HFFc6 (cell line): ENCODE results near the gene CHFR. TPM values are rescaled to one million over a fixed set of nuclear protein-coding genes. Genes with fewer than 3 reads are reported as not detected.
"Not testable (repeated sequence)": the region's sequence is repeated elsewhere in the genome, so short reads cannot be mapped to it uniquely, and the experiment has no call there.

ENCODE experiments used
- DNase-seq: peaks from one replicate; pipeline ENCODE4 v3.0.0-alpha.2; 2018
- H3K27ac Mint-ChIP-seq: 2 replicates; pipeline ENCODE4 v1.8.0; 2020; ENCODE audit warnings: mild to moderate bottlenecking, mixed read lengths
- H3K27me3 Mint-ChIP-seq: 2 replicates; pipeline ENCODE4 v1.8.0; 2021; ENCODE audit warnings: mild to moderate bottlenecking, moderate library complexity, mixed read lengths; ENCODE audit not compliant: insufficient read depth
- H3K36me3 Mint-ChIP-seq: 2 replicates; pipeline ENCODE4 v1.8.0; 2021; ENCODE audit warnings: low read depth, mixed read lengths
- H3K4me1 Mint-ChIP-seq: 2 replicates; pipeline ENCODE4 v1.8.0; 2020; ENCODE audit warnings: low read depth, mixed read lengths
- H3K4me3 Mint-ChIP-seq: 2 replicates; pipeline ENCODE4 v1.8.0; 2020; ENCODE audit warnings: mild to moderate bottlenecking, moderate library complexity, mixed read lengths
- H3K9me3 Mint-ChIP-seq: 2 replicates; pipeline ENCODE4 v1.8.0; 2020; ENCODE audit warnings: mild to moderate bottlenecking, mixed read lengths
- CTCF ChIP-seq: fragments of 200-600 bp; sonication (generic); IDR thresholded peaks from 2 replicates; pipeline ENCODE4 v1.5.0; 2021; ENCODE audit warnings: antibody characterized with exemption, mild to moderate bottlenecking
- total RNA-seq, 6 experiments: library from RNA; stranded (reverse); fragmentation: NEBNext Ultra II Directional; extraction: Animal tissue kit (Norgen Biotek cat#: 25700); gene quantifications; 2 replicates in 1 of 6; 3 replicates in 5 of 6; pipeline ENCODE4 v1.2.3, GENCODE V29; 2021

The CHFR gene
- total RNA-seq, 6 experiments from 2014 or later, result 23.1 to 30.0 (median 26.2) TPM

- no peak overlapping the region for H3K27ac Mint-ChIP-seq
- no peaks in the 10 kb centered on the region; the same call in none of the 2 replicates for H3K27me3 Mint-ChIP-seq
- H3K4me3 Mint-ChIP-seq, result no peak overlapping the region
- no peaks in the 10 kb centered on the region for H3K4me1 Mint-ChIP-seq
- no peak for DNase-seq
- TF ChIP-seq CTCF, result no peak
- H3K9me3 Mint-ChIP-seq, result no peaks in the 10 kb centered on the region
- H3K36me3 Mint-ChIP-seq, result peaks cover 28% of the 10 kb centered on the region
Measured at GRCh38 chr12:132818562-132818961, 68.8 kb downstream of the CHFR start.

- Mint-ChIP-seq H3K4me3 (no peak overlapping the region), H3K27ac (no peak overlapping the region), H3K36me3 (peaks cover 38% of the 10 kb centered on the region), H3K4me1 (peaks cover 15% of the 10 kb centered on the region), H3K9me3 (no peaks in the 10 kb centered on the region), H3K27me3 (peaks cover 3% of the 10 kb centered on the region)
- TF ChIP-seq CTCF, result no peak
- no peak for DNase-seq
Measured at GRCh38 chr12:132814232-132814631, 73.2 kb downstream of the CHFR start.

GRCh38 chr12:132813443-132813842 lies 74.0 kb downstream of the CHFR start:
- no peaks in the 10 kb centered on the region for H3K9me3 Mint-ChIP-seq
- TF ChIP-seq CTCF, result no peak
- peaks cover 41% of the 10 kb centered on the region for H3K36me3 Mint-ChIP-seq
- DNase-seq, result no peak
- no peak overlapping the region for H3K4me3 Mint-ChIP-seq
- H3K4me1 Mint-ChIP-seq, result peaks cover 15% of the 10 kb centered on the region
- H3K27me3 Mint-ChIP-seq, result peaks cover 8% of the 10 kb centered on the region
- H3K27ac Mint-ChIP-seq, result peak overlapping the region; percentile 65

- peak; percentile 8 for DNase-seq
- H3K36me3 Mint-ChIP-seq, result peaks cover 41% of the 10 kb centered on the region
- H3K4me1 Mint-ChIP-seq, result peaks cover 15% of the 10 kb centered on the region
- no peak overlapping the region for H3K4me3 Mint-ChIP-seq
- peak overlapping the region; percentile 65 for H3K27ac Mint-ChIP-seq
- H3K9me3 Mint-ChIP-seq, result no peaks in the 10 kb centered on the region
- H3K27me3 Mint-ChIP-seq, result peaks cover 8% of the 10 kb centered on the region
- no peak for TF ChIP-seq CTCF
Measured at GRCh38 chr12:132812631-132813305, 74.6 kb downstream of the CHFR start.

- not testable (repeated sequence) for H3K27ac Mint-ChIP-seq, H3K27me3 Mint-ChIP-seq, H3K9me3 Mint-ChIP-seq, H3K4me3 Mint-ChIP-seq
- DNase-seq, result peak; percentile 12
- peak; percentile 57 for TF ChIP-seq CTCF
- peaks cover 15% of the 10 kb centered on the region for H3K4me1 Mint-ChIP-seq
- peaks cover 50% of the 10 kb centered on the region for H3K36me3 Mint-ChIP-seq
Measured at GRCh38 chr12:132809391-132809790, 78.0 kb downstream of the CHFR start.
